Suppressor macrophage treated with lipopolysaccharide for 1 hour (primary cell): ENCODE measurements around the gene NRDE2.

Experiments used
- DNase-seq, 3 donors: peaks; one replicate each; pipeline ENCODE4 v3.0.0-alpha.2; 2020 to 2022

The NRDE2 gene, protein sequence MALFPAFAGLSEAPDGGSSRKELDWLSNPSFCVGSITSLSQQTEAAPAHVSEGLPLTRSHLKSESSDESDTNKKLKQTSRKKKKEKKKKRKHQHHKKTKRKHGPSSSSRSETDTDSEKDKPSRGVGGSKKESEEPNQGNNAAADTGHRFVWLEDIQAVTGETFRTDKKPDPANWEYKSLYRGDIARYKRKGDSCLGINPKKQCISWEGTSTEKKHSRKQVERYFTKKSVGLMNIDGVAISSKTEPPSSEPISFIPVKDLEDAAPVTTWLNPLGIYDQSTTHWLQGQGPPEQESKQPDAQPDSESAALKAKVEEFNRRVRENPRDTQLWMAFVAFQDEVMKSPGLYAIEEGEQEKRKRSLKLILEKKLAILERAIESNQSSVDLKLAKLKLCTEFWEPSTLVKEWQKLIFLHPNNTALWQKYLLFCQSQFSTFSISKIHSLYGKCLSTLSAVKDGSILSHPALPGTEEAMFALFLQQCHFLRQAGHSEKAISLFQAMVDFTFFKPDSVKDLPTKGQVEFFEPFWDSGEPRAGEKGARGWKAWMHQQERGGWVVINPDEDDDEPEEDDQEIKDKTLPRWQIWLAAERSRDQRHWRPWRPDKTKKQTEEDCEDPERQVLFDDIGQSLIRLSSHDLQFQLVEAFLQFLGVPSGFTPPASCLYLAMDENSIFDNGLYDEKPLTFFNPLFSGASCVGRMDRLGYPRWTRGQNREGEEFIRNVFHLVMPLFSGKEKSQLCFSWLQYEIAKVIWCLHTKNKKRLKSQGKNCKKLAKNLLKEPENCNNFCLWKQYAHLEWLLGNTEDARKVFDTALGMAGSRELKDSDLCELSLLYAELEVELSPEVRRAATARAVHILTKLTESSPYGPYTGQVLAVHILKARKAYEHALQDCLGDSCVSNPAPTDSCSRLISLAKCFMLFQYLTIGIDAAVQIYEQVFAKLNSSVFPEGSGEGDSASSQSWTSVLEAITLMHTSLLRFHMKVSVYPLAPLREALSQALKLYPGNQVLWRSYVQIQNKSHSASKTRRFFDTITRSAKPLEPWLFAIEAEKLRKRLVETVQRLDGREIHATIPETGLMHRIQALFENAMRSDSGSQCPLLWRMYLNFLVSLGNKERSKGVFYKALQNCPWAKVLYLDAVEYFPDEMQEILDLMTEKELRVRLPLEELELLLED

DNA sequence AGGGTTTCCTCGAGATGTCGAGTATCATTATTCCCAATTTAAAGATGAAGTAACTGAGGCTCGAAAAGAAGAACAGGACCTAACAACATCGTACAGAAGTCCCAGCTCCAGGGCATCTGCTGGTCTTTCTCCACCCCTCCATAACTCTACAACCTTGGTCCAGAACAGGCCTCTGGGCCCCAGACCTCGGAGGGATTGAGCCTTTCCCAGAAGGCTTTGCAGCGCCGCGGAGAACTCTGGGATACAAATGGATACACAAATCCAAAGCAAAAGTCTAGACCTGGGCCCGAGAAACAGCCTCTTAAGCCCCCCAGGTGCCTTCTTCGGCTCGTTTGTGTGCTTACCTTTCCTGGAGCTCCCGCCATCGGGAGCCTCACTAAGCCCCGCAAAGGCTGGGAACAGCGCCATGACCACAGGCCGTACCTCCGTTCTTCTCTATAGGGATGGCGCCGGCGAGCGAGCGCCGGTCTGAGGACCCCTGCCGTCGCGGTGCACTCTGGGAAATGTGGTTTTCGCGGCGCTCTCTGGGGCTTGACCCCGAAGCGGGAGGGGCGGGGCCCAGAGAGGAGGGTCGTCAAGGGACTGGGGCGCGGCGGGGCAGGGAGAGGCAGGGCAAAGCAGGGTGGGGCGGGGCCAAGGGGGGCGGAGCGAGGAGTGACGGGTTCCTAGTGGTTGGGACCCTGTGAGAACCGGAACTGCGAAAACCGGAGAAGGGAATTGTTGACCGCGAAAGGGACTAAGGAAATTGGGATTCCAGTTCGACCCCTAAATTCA, at the start of gene NRDE2:
Gene NRDE2 (minus strand): TSS at position 445 of the 774 bp plus-strand sequence. CDS start 37 bp downstream, at position 408.
- DNase-seq: peak; percentile 96 to 100 (median 98)

DNA sequence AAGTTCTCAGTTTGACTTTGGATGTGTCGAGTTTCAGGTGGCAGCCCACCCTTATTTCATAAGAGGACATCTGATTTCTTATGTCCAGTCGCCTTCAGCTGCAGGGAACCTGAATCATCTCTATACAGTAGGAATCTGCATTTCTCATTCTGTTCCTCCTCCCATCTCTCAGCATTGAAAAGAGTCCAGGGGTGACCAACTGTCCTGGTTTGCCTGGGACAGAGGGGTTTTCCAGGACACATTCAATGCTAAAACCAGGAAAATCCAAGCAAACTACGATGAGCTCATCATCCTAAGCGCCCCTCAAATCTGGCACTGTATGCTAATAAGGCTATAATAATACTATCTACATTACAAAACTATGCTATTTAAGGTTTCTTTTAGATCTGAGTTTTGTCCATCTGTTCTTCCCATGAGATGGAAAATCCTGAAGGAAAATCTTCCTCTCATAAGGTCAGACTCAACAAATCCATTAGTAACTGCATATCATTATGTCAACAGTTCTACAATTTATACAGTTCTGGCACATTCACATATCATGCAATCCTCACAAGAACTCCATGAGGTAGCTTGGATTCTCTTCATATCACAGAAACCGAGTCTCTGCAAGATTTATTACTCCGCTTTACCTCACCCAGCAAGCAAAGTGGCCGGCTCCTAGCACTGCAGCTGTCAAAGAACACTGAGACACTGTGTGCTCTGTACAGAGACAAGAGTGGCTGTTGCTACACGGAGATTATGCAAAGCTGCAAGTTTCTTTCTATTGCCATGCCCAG, 49.5 kb upstream of the NRDE2 start:
- peak in 2 of 3 donors; percentile 24 to 35 for DNase-seq

DNA sequence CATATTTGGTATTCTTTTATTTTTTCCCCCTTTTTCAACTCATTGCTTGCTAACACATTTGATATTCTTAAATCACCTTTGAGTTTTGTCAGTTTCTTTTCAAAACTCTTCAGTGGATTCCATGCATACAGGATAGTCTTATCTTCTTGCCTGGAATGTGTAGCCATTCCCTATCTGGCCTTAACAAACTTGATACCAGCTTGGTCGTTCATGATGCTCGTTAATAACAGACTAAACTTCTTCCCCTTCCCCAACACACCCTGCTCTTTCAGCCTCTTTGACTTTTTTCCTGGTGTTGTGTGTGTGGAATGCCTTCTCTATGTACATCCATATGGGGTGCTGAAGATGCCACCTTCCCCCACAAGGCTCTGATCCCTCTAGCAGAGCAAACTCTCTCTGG, 47.4 kb upstream of the NRDE2 start:
- DNase-seq: no peak

DNA sequence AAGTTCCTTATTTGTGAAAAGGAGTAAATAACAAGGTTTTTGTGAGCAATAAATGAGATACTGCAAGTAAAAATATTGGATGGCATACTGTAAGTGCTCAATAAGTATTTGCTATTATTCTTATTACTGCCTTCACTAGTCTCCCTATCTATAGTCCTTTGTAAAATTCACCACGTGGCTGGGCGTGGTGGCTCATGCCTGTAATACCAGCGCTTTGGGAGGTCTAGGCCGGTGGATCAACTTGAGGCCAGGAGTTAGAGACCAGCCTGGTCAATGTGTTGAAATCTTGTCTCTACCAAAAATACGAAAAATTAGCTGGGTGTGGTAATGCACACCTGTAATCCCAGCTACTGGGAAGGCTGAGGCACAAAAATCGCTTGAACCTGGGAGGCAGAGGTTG, 46.5 kb upstream of the NRDE2 start:
- no peak for DNase-seq

DNA sequence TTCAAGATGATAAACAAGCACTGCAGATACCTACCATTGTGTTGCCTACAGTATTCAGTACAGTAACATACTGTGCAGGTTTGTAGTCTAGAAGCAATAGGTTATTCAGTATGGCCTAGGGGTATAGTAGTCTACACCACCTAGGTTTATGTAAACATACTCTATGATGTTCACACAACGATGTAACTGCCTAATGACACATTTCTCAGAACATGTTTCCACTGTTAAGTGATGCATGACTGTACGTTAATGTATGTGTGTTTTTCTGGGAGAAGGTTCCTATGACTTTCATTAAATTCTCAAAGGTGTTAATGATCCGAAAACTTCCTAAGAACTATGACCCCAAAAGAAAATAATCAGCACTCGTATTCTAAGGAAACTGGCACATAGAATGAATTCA, 44.2 kb upstream of the NRDE2 start:
- no peak for DNase-seq

DNA sequence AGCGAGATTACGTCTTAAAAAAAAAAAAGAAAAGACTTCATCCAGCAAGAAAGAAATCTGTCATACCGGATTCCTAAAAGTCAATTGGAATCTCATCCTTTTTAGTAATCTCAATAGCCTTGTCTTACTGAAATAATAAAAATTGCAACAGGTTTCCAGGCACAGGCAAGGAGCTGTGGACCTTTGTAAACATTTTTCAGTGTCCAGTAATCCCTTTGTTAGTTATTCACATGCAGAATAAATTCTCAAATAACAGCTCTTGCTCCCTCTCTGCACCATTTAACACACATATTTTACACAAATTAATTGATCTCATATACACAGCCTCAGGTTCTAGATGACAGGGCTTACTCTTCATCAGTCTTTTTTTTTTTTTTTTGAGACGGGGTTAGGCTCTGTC, 43.1 kb upstream of the NRDE2 start:
- DNase-seq: no peak

DNA sequence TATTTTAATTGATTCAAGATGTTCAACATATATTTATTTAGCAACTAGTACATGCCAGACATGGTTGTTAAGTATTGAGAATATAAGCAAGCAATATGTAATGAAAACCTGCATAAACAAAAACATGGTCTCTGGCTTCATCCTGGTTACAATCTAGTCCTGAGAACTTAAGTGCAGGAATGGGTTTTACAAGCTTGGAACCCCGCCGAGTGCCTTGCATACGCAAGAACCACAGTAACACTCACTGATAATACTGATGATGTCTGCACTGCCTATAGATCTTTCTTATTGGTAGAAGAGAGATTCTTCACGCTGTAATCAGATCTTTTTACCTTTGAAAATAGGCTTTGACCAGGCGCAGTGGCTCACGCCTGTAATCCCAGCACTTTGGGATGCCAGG, 42.1 kb upstream of the NRDE2 start:
- DNase-seq: no peak

DNA sequence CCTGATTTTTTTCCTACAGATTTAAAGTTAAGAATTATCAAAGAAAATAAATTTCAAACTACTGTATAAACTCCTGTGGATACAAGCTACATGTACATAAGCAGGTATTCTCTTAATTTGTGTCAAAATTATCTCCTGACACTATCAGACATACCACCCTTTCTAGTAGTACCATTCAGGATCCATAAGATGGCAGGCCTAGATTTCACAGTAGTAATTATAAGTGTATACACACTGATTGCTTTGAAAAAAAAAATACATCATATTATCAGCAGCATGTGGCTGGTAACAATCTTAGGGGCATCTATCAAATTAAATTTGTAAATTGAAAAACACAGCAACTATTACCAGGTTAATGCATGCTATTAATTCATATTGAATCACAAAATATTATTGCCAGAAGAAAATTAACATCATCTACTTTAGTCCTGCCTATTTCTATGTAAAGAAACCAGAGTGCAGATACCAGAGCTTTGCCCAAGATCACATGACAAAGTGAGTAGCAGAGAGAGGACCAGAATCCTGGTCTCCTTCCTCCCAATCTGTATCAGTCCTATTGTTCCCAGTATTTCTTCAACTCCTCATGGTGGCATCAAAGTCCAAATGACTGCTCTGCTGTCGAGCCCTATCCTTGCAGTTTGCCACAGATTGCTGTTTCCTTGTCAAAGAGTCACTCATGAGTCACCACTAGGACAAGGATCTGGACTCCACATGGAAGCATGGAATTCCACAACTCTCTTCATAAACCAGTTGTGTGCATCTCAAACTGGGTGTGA, 37.4 kb upstream of the NRDE2 start:
- no peak for DNase-seq

DNA sequence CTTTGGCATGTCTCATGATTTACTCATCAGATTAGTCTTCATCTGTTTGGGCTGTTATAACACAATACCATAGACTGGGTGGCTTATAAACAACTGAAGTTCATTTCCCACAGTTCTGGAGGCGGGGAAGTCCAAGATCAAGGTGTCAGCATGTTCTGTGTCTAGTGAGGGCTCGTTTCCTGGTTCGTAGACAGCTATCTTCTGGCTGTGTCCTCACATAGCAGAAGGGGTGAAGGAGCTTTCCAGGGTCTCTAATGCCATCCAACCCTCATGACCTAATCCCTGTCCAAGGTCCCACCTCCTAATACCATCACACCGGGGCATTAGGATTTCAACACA, 30.8 kb upstream of the NRDE2 start:
- DNase-seq: no peak

DNA sequence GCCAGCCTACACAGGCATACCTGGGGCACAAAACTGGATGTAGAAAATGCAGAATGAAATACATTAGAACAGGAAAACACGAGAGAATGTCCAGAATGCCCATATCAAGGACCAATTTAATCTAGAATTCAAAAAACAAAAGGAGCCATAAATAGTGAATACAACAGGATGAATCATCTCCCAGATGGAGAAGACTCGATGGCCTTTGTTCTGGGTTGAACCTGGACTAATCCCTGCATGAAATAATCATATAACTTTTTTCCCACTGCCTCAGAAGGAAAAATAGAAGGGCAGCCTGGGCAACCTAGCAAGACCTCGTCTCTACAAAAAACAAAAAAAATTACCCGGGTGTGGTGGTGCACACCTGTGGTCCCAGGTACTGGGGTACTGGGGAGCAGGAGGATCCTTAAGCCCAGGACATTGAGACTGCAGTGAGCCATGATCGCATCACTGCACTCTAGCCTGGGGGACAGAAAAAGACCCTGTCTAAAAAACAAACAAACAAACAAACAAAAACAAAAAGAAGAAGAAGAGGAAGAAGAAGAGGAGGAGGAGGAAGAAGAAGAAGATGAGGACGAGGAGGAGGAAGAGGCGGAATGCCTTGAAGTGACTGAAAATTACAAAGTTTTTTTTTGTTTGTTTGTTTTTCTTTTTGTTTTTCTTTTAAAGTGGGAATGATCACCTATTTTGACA, 30.3 kb upstream of the NRDE2 start:
- no peak for DNase-seq

DNA sequence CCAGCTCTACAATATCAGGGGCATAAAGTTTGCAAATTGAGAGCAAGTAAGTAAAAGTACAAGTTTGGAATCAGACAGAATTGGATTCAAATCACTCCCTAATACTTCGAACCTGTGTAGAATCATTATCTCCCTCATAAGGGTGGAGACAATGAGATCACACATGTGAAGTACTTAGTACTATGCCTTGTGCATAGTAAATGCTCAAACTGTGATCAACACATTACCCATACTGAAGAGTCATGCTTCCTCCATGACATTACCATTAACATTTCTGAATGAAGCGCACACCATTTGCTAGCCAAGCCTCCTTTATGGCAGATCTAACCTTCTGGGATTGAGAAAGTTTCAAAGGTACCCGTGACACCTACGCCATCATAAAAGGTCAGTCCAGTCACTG, 26.6 kb upstream of the NRDE2 start:
- DNase-seq: no peak

DNA sequence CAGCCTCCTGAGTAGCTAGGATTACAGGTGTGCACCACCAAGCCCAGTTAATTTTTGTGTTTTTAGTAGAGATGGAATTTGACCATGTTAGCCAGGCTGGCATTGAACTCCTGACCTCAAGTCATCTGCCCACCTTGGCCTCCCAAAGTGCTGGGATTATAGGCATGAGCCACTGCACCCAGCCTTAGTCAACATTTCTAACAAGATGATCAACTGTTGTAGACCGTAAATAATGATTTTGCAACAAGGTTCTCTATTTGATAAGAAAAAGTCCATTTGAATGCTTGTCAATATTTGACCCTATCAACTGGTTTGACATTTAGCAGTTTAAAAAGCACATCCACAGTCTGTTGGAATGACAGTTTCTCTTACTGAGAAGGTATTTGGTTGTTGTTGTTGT, 25.2 kb upstream of the NRDE2 start:
- DNase-seq: no peak

DNA sequence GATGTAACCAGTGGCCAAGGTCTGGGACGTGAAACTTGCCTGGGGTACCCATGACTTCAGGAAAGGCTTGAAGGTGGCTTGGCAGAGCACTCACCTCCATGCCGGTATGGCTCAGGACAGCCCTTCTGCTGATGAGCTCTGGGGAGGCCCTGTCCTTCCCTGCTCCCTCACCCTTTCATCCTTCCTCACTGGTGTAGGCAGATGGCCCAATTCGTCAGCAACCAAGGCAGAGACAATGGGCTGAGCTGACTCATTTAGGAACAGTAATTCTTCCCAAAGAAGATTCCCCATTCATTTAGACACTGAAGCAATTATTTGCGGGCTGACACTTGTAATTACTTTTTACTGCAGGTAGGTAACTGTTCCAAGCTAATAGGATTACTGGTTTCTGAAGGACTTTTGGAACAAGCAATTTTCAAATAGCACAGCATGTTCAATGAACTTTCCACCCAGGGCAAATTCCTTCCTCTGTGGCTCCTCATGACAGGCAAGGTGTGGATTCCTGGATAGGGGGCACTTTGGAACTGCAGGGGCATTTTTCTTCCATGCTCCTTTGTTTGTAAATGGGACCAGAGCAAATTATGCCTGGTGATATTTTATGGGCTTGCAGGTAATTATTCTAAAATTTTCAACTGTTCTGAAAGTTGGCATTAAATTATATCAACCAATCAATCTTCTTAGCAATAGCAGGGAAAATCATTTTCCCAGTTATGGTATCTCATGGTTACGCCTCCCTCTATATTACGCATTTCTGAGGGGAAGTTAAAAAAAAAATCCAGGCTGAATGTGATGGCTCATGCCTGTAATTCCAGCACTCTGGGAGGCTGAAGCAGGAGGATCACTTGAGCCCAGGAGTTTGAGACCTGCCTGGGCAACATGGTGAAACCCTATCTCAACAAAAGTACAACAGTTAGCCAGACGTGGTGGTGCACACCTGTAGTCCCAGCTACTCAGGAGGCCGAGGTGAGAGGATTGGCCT, 24.1 kb upstream of the NRDE2 start:
- DNase-seq: peak in 2 of 3 donors; percentile 22 to 35

DNA sequence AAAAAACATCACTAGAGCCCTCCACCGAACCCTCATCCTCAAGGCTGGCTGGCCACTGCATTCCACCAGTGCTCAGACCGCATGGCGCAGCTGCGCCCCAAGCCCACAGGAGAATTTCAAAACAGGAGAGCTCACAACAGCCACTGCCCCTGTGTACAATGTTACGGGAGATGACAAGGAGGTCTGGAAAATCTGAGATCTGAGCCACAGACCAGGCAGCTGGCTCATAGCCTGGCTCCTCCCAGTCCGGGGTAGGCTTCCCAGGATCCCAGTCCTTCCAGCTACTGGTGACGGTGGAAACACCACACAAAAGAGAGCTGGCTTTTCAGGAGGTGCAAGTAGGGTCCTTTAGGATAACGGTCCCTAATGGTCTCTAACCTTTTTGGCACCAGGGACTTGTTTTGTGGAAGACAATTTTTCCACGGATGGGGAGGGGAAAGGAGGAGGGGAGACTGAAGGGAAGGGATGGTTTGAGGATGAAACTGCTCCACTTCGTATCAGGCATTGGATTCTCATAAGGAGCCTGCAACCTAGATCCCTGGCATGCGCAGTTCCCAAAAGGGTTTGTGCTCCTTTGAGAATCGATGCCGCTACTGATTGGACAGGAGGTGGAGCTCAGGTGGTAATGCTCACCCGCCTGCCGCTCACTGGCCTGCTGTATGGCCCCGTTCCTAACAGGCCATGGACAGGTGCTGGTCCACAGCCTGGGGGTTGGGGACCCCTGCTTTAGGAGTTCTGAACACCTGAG, 23.0 kb upstream of the NRDE2 start:
- DNase-seq: no peak

DNA sequence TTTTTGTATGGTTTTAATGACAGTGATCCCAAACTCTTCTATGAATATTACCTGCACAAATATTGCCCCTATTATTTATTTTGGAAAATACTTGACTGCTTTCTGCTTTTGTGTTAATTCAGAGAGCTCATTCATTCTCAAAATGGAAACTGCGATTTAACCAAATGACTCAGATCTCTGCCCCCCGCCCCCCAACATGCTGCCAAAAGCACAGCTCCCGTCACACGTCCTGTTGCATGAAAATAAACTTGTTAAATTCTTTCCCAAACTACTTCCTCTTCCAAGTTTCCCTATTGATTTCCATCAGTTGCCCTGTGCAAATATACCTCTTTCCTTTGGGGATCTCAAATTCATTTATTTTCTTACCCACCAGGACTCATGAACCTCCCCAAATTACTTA, 18.0 kb upstream of the NRDE2 start:
- peak; percentile 68 to 72 (median 70) for DNase-seq

DNA sequence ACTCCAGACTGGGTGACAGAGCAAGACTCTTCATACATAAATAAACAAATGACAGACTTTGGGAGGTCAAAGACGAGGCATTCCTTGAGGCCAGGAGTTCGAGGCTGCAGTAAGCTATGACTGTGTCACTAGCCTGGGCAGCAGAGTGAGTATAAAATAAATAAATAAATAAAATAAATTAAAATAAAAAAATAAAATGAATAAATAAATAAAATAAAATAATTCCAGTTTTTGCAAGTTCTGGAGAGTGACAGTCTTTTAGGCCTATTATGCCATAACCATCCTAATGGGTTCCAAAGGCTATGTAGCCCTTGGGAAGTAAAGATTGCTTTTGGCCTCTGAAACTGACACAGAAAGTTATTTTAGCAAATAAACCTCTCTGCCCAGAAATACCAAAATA, 16.5 kb upstream of the NRDE2 start:
- DNase-seq: no peak

DNA sequence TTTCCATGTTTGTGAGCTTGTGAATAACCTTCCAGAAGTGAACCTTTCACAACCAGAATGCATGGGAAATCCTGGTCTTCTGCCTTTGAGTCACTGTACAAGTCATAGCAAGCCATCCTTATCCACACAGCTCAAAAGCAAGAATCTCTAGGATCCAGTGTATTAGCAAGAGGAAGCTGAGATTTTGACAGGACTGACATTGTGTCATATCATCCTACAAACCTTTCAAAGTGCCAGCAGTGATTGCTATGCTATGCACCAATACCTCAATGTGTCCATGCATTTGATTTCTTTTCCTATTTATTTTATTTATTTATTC, 13.5 kb upstream of the NRDE2 start:
- peak; percentile 63 to 80 (median 69) for DNase-seq
